ENCODE results near the gene KRT12.

DNA sequence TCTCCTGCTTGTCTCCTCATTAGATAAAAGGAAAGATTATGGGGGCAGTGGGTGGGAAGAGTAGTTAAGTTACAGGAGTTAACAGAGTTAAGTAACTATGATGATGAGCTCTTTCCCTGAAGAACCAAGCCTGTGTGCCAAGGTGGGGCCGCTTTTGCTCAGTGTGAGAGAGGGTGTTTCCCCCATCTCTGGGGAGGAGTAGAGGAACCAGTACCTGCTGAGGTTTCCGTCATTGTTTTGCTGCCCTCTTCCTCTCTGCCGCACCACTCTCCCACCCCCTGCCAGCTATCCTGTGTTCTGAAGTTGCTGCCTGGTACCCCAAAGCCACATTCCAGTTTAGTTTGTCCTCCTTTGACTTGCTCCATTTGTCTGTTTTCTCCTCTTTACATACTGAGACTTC lies 23.8 kb downstream of the KRT12 start:
- TF ChIP-seq, protein P1, sequence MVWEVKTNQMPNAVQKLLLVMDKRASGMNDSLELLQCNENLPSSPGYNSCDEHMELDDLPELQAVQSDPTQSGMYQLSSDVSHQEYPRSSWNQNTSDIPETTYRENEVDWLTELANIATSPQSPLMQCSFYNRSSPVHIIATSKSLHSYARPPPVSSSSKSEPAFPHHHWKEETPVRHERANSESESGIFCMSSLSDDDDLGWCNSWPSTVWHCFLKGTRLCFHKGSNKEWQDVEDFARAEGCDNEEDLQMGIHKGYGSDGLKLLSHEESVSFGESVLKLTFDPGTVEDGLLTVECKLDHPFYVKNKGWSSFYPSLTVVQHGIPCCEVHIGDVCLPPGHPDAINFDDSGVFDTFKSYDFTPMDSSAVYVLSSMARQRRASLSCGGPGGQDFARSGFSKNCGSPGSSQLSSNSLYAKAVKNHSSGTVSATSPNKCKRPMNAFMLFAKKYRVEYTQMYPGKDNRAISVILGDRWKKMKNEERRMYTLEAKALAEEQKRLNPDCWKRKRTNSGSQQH (CRISPR knock-in tag; IDR thresholded peaks at IDR 0.05) = no peak
- TF ChIP-seq FOXM1 (IDR thresholded peaks at IDR 0.05; ENCODE audit: low read depth) (no peak), FOXM1 (CRISPR knock-in tag; IDR thresholded peaks at IDR 0.05; ENCODE audit: low read depth) (no peak), LCOR (CRISPR knock-in tag; IDR thresholded peaks at IDR 0.05) (no peak), NFIC (IDR thresholded peaks at IDR 0.05) (no peak), MAFK (IDR thresholded peaks at IDR 0.05; ENCODE audit: low read length) (no peak), EGR1 (conservative IDR thresholded peaks at IDR 0.05) (no peak), CHCHD3 (CRISPR knock-in tag; IDR thresholded peaks at IDR 0.05) (no peak), DNMT1 (IDR thresholded peaks at IDR 0.05) (no peak), MEF2D (tag; conservative IDR thresholded peaks at IDR 0.05; ENCODE audit: low read depth) (no peak)
- TF ChIP-seq, protein P2, sequence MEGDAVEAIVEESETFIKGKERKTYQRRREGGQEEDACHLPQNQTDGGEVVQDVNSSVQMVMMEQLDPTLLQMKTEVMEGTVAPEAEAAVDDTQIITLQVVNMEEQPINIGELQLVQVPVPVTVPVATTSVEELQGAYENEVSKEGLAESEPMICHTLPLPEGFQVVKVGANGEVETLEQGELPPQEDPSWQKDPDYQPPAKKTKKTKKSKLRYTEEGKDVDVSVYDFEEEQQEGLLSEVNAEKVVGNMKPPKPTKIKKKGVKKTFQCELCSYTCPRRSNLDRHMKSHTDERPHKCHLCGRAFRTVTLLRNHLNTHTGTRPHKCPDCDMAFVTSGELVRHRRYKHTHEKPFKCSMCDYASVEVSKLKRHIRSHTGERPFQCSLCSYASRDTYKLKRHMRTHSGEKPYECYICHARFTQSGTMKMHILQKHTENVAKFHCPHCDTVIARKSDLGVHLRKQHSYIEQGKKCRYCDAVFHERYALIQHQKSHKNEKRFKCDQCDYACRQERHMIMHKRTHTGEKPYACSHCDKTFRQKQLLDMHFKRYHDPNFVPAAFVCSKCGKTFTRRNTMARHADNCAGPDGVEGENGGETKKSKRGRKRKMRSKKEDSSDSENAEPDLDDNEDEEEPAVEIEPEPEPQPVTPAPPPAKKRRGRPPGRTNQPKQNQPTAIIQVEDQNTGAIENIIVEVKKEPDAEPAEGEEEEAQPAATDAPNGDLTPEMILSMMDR (IDR thresholded peaks at IDR 0.05 in 2 of 3, conservative IDR thresholded peaks at IDR 0.05 in 1 of 3; ENCODE audit: insufficient read depth in 2 of 3, low read depth in 1 of 3, low read length in 3 of 3) = no peak
- TF ChIP-seq, protein P3, sequence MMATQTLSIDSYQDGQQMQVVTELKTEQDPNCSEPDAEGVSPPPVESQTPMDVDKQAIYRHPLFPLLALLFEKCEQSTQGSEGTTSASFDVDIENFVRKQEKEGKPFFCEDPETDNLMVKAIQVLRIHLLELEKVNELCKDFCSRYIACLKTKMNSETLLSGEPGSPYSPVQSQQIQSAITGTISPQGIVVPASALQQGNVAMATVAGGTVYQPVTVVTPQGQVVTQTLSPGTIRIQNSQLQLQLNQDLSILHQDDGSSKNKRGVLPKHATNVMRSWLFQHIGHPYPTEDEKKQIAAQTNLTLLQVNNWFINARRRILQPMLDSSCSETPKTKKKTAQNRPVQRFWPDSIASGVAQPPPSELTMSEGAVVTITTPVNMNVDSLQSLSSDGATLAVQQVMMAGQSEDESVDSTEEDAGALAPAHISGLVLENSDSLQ (IDR thresholded peaks at IDR 0.05) = no peak
- TF ChIP-seq, protein P4, sequence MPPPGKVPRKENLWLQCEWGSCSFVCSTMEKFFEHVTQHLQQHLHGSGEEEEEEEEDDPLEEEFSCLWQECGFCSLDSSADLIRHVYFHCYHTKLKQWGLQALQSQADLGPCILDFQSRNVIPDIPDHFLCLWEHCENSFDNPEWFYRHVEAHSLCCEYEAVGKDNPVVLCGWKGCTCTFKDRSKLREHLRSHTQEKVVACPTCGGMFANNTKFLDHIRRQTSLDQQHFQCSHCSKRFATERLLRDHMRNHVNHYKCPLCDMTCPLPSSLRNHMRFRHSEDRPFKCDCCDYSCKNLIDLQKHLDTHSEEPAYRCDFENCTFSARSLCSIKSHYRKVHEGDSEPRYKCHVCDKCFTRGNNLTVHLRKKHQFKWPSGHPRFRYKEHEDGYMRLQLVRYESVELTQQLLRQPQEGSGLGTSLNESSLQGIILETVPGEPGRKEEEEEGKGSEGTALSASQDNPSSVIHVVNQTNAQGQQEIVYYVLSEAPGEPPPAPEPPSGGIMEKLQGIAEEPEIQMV (tag; conservative IDR thresholded peaks at IDR 0.05; ENCODE audit: low read depth) = no peak
- TF ChIP-seq, protein P5, sequence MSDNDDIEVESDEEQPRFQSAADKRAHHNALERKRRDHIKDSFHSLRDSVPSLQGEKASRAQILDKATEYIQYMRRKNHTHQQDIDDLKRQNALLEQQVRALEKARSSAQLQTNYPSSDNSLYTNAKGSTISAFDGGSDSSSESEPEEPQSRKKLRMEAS (CRISPR knock-in tag; IDR thresholded peaks at IDR 0.05) = no peak
- TF ChIP-seq, protein P6, sequence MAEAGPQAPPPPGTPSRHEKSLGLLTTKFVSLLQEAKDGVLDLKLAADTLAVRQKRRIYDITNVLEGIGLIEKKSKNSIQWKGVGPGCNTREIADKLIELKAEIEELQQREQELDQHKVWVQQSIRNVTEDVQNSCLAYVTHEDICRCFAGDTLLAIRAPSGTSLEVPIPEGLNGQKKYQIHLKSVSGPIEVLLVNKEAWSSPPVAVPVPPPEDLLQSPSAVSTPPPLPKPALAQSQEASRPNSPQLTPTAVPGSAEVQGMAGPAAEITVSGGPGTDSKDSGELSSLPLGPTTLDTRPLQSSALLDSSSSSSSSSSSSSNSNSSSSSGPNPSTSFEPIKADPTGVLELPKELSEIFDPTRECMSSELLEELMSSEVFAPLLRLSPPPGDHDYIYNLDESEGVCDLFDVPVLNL (CRISPR knock-in tag; IDR thresholded peaks at IDR 0.05; ENCODE audit: low read depth) = no peak
